MM.1S (cell line): ENCODE results near the gene SDF4.

ENCODE experiments used
- DNase-seq: peaks from one replicate; pipeline ENCODE4 v3.0.0-alpha.2; 2015
- H2AFZ ChIP-seq: fragments of 300-600 bp; sonication (generic); 2 replicates; pipeline ENCODE4 v1.6.0; 2016; ENCODE audit warnings: antibody characterized with exemption, low read length
- H3F3A ChIP-seq: fragments of 300-600 bp; sonication (generic); 2 replicates; pipeline ENCODE4 v1.6.1; 2016; ENCODE audit warnings: mild to moderate bottlenecking, antibody characterized with exemption, low read length, moderate library complexity, mixed read lengths; ENCODE audit not compliant: insufficient read depth
- H3K27ac ChIP-seq: fragments of 300-600 bp; sonication (generic); 2 replicates; pipeline ENCODE4 v1.5.1; 2016; ENCODE audit warnings: mild to moderate bottlenecking, low read length
- H3K27me3 ChIP-seq: fragments of 300-600 bp; sonication (generic); replicated peaks from 2 replicates; pipeline ENCODE4 v1.6.0; 2016; ENCODE audit warnings: low read length; ENCODE audit not compliant: insufficient read depth
- H3K36me3 ChIP-seq: fragments of 300-600 bp; sonication (generic); replicated peaks from 2 replicates; pipeline ENCODE4 v1.6.1; 2016; ENCODE audit warnings: mild to moderate bottlenecking, low read length, mixed read lengths; ENCODE audit not compliant: insufficient read depth
- H3K4me1 ChIP-seq: fragments of 300-600 bp; sonication (generic); 2 replicates; pipeline ENCODE4 v1.6.1; 2016; ENCODE audit warnings: low read length, mixed read lengths
- H3K4me2 ChIP-seq: fragments of 300-600 bp; sonication (generic); 2 replicates; pipeline ENCODE4 v1.6.0; 2016; ENCODE audit warnings: low read depth, low read length
- H3K4me3 ChIP-seq: fragments of 300-600 bp; sonication (generic); 2 replicates; pipeline ENCODE4 v1.5.1; 2016; ENCODE audit warnings: low read length, mixed read lengths
- H3K79me2 ChIP-seq: fragments of 300-600 bp; sonication (generic); 2 replicates; pipeline ENCODE4 v1.6.1; 2016; ENCODE audit warnings: mixed run types, low read length, mixed read lengths
- H3K9ac ChIP-seq: fragments of 300-600 bp; sonication (generic); 2 replicates; pipeline ENCODE4 v1.6.1; 2016; ENCODE audit warnings: low read length, mixed read lengths
- H3K9me2 ChIP-seq: fragments of 300-600 bp; sonication (generic); replicated peaks from 2 replicates; pipeline ENCODE4 v1.6.1; 2016; ENCODE audit warnings: mild to moderate bottlenecking, low read length, mixed read lengths; ENCODE audit not compliant: insufficient read depth
- H3K9me3 ChIP-seq: fragments of 300-600 bp; sonication (generic); replicated peaks from 2 replicates; pipeline ENCODE4 v1.6.1; 2016; ENCODE audit warnings: mild to moderate bottlenecking, low read length, mixed read lengths; ENCODE audit not compliant: insufficient read depth
- H4K20me1 ChIP-seq: fragments of 300-600 bp; sonication (generic); 2 replicates; pipeline ENCODE4 v1.6.1; 2016; ENCODE audit warnings: mild to moderate bottlenecking, low read length, moderate library complexity, mixed read lengths; ENCODE audit not compliant: insufficient read depth
- EZH2 ChIP-seq: fragments of 300-600 bp; sonication (generic); optimal IDR thresholded peaks from 2 replicates; pipeline ENCODE3; 2017; ENCODE audit warnings: low read depth, mild to moderate bottlenecking, antibody characterized with exemption, low read length, mixed read lengths
- EZH2phosphoT487 ChIP-seq: fragments of 300-600 bp; sonication (generic); IDR thresholded peaks from 2 replicates; pipeline ENCODE4 v1.6.1; 2018; ENCODE audit warnings: antibody characterized with exemption, low read length
- TF ChIP-seq, protein P1 (sequence below): fragments of 300-600 bp; sonication (generic); IDR thresholded peaks from 2 replicates; pipeline ENCODE4 v1.5.1; 2016; ENCODE audit warnings: antibody characterized with exemption, low read length, mixed read lengths

SDF4 gene

DNA sequence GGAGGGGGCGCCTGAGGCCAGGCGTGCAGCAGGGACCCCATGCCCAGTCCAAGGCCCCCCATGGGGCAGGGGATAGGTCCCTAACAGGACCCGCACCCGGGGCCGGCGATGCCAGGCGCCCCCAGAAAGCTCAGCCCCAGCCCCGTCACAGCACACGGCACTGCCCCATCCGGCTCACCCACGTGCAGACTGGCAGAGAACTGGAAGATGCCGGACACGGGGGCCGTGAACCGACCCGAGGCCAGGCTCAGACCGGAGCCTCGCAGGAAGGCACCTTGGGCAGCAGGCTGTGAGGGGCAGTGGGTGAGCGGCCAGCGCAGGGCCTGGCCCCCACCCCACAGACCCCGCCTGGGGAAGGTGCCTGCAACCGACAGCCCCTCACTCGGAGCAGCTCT is 11.5 kb upstream of the SDF4 start:
- H3K4me3 ChIP-seq = no peak overlapping the region
- DNase-seq = no peak
- H3F3A ChIP-seq = no peaks in the 10 kb centered on the region
- no peaks in the 10 kb centered on the region for H3K36me3 ChIP-seq
- H3K9me3 ChIP-seq = no peaks in the 10 kb centered on the region
- H3K79me2 ChIP-seq = no peaks in the 10 kb centered on the region
- H3K4me1 ChIP-seq = no peaks in the 10 kb centered on the region
- no peak overlapping the region for H3K4me2 ChIP-seq
- H4K20me1 ChIP-seq = no peaks in the 10 kb centered on the region
- H3K9me2 ChIP-seq = no peaks in the 10 kb centered on the region
- H3K27me3 ChIP-seq = peaks cover 63% of the 10 kb centered on the region
- H3K27ac ChIP-seq = no peak overlapping the region
- TF ChIP-seq EZH2phosphoT487 = no peak
- TF ChIP-seq EZH2 = no peak
- TF ChIP-seq, protein P1, sequence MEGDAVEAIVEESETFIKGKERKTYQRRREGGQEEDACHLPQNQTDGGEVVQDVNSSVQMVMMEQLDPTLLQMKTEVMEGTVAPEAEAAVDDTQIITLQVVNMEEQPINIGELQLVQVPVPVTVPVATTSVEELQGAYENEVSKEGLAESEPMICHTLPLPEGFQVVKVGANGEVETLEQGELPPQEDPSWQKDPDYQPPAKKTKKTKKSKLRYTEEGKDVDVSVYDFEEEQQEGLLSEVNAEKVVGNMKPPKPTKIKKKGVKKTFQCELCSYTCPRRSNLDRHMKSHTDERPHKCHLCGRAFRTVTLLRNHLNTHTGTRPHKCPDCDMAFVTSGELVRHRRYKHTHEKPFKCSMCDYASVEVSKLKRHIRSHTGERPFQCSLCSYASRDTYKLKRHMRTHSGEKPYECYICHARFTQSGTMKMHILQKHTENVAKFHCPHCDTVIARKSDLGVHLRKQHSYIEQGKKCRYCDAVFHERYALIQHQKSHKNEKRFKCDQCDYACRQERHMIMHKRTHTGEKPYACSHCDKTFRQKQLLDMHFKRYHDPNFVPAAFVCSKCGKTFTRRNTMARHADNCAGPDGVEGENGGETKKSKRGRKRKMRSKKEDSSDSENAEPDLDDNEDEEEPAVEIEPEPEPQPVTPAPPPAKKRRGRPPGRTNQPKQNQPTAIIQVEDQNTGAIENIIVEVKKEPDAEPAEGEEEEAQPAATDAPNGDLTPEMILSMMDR = no peak
- no peak overlapping the region for H2AFZ ChIP-seq
- H3K9ac ChIP-seq = no peak overlapping the region

GRCh38 chr1:1242461-1243265 is 10.9 kb upstream of the SDF4 start:
- H3K36me3 ChIP-seq = no peaks in the 10 kb centered on the region
- TF ChIP-seq, protein P1 = no peak
- TF ChIP-seq EZH2 = no peak
- TF ChIP-seq EZH2phosphoT487 = no peak
- no peak overlapping the region for H3K4me3 ChIP-seq
- no peaks in the 10 kb centered on the region for H3K79me2 ChIP-seq
- peaks cover 65% of the 10 kb centered on the region for H3K27me3 ChIP-seq
- H3K9me3 ChIP-seq = no peaks in the 10 kb centered on the region
- no peaks in the 10 kb centered on the region for H3K9me2 ChIP-seq
- H3F3A ChIP-seq = no peaks in the 10 kb centered on the region
- H2AFZ ChIP-seq = no peak overlapping the region
- no peak overlapping the region for H3K27ac ChIP-seq
- H3K4me2 ChIP-seq = no peak overlapping the region
- H3K9ac ChIP-seq = no peak overlapping the region
- no peaks in the 10 kb centered on the region for H3K4me1 ChIP-seq
- DNase-seq = no peak
- no peaks in the 10 kb centered on the region for H4K20me1 ChIP-seq

DNA sequence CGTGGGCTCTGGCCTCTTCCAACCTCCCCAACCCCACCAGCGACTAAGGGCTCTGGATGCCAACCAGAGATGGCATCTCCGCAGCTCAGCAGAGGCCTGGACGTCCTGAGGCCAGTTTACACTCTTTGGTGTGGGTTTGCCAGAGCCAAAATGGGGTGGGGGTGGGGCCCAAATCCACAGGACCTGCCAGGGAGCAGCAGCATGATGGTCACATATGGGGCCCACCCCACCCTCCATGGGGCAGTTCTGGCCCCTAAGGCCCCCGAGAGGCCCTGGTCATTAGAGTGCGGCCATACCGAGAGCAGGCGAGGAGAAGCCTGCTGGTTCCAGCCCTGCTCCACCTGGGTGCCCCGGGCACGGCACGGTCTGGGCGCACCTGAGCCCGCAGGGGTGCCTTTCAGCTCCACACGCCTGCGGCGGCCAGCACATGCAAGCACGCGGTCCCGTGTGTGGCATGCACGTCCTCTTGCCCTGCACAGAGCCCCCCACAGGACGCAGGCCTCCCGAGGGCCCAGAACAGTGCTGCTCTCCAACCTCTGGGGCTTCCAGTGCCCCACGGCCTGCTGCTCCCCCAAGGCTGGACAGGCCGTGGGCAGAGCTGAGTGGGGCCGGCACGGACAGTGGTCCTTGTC is 9.9 kb upstream of the SDF4 start:
- TF ChIP-seq EZH2 = no peak
- TF ChIP-seq, protein P1 = no peak
- TF ChIP-seq EZH2phosphoT487 = no peak
- H3K4me2 ChIP-seq = no peak overlapping the region
- no peaks in the 10 kb centered on the region for H4K20me1 ChIP-seq
- H3K4me1 ChIP-seq = no peaks in the 10 kb centered on the region
- DNase-seq = no peak
- H3F3A ChIP-seq = no peaks in the 10 kb centered on the region
- H3K9me3 ChIP-seq = no peaks in the 10 kb centered on the region
- no peaks in the 10 kb centered on the region for H3K9me2 ChIP-seq
- no peak overlapping the region for H3K27ac ChIP-seq
- no peak overlapping the region for H2AFZ ChIP-seq
- H3K79me2 ChIP-seq = no peaks in the 10 kb centered on the region
- no peak overlapping the region for H3K4me3 ChIP-seq
- peaks cover 62% of the 10 kb centered on the region for H3K27me3 ChIP-seq
- no peaks in the 10 kb centered on the region for H3K36me3 ChIP-seq
- no peak overlapping the region for H3K9ac ChIP-seq
